K562 (cell line): ENCODE data around the gene ZNF778. TPM values are rescaled to one million over a fixed set of nuclear protein-coding genes. Genes with fewer than 3 reads are reported as not detected.

Experiments
- ATAC-seq: fragments of 200-7000 bp; cut with Tn5 transposase; 3 replicates; pipeline ENCODE4 v1.9.1; 2020; ENCODE audit warnings: moderate library complexity
- BruUV-seq: library from RNA; stranded (reverse); fragments of 400-500 nt; replicated peaks from 2 replicates; lab custom pipeline; 2021; lab: Mats Ljungman, UMichigan
- CTCF ChIA-PET: fragments of 300-600 bp; formaldehyde crosslinking; extraction: SDS; loops from one replicate; lab custom pipeline; 2021; ENCODE audit warnings: low intra/inter-chr PET ratio; lab: Yijun Ruan, JAX
- POLR2A ChIA-PET: fragments of 300-600, 350-650 bp; sonication (Branson Sonifier 250); formaldehyde crosslinking; extraction: SDS; loops from one replicate; lab custom pipeline; 2021; ENCODE audit warnings: antibody characterized with exemption, inconsistent platforms; lab: Yijun Ruan, JAX
- DNase-seq, 4 experiments: peaks; one replicate each; pipeline versions ENCODE4 v3.0.0 to v3.0.0-alpha.2; 2011 to 2018; ENCODE audit warnings: low spot score in 3 of 4, mixed read lengths in 3 of 4; ENCODE audit errors: extremely low read depth in 1 of 4
- FAIRE-seq: peaks from 2 replicates; lab custom pipeline; 2011; peaks lifted over from hg19 to GRCh38; lab: Jason Lieb, UNC
- H2AFZ ChIP-seq: 2 replicates; pipeline ENCODE4 v1.6.0; 2011; ENCODE audit warnings: low read depth, low read length, control low read depth, inconsistent platforms
- H3K27ac ChIP-seq: fragments of 200-600 bp; 3 replicates; pipeline ENCODE4 v1.8.0; 2011; ENCODE audit warnings: low read depth, mild to moderate bottlenecking, control low read depth, inconsistent platforms, low read length, moderate library complexity, mixed read lengths; ENCODE audit errors: extremely low read depth
- H3K27me3 ChIP-seq, 2 experiments: fragments of 300-600 bp in 1 of 2; 2 replicates in 1 of 2; 3 replicates in 1 of 2; pipeline versions ENCODE4 v1.6.0 to v1.8.0; 2011; ENCODE audit warnings: inconsistent platforms in 2 of 2, low read length in 2 of 2, mild to moderate bottlenecking in 1 of 2, mixed read lengths in 1 of 2, moderate library complexity in 1 of 2; ENCODE audit not compliant: control insufficient read depth in 2 of 2, insufficient read depth in 2 of 2
- H3K36me3 ChIP-seq: fragments of 300-600 bp; 3 replicates; pipeline ENCODE4 v1.8.0; 2011; ENCODE audit warnings: mild to moderate bottlenecking, low read length, inconsistent platforms; ENCODE audit not compliant: control insufficient read depth, insufficient read depth
- H3K4me1 ChIP-seq, 2 experiments: fragments of 200-600 bp in 1 of 2; replicated peaks in 1 of 2; 2 replicates in 1 of 2; 3 replicates in 1 of 2; pipeline versions ENCODE4 v1.5.1 to v1.8.0; 2011; ENCODE audit warnings: inconsistent platforms in 2 of 2, low read length in 2 of 2, mild to moderate bottlenecking in 1 of 2, mixed read lengths in 1 of 2, moderate library complexity in 1 of 2; ENCODE audit not compliant: control insufficient read depth in 2 of 2, insufficient read depth in 2 of 2
- H3K4me2 ChIP-seq: 2 replicates; pipeline ENCODE4 v1.6.1; 2011; ENCODE audit warnings: low read length, control low read depth, inconsistent platforms, mixed read lengths; ENCODE audit not compliant: insufficient read depth
- H3K4me3 ChIP-seq: fragments of 200-600 bp; sonication (generic), shearing (Covaris generic); 2 replicates; pipeline ENCODE4 v1.5.1; 2016; ENCODE audit warnings: control low read depth, inconsistent platforms
- H3K79me2 ChIP-seq: fragments of 200-600 bp; 3 replicates; pipeline ENCODE4 v1.8.0; 2011; ENCODE audit warnings: low read length, inconsistent platforms; ENCODE audit not compliant: control insufficient read depth, insufficient read depth
- H3K9ac ChIP-seq, 2 experiments: 2 replicates each; pipeline versions ENCODE4 v1.6.0 to v1.6.1; 2011; ENCODE audit warnings: low read depth in 2 of 2, low read length in 2 of 2, control low read depth in 1 of 2, inconsistent platforms in 1 of 2, mild to moderate bottlenecking in 1 of 2, mixed read lengths in 1 of 2; ENCODE audit not compliant: insufficient read depth in 1 of 2
- H3K9me1 ChIP-seq: one replicate; pipeline ENCODE4 v1.6.0; 2011; ENCODE audit warnings: inconsistent platforms, mild to moderate bottlenecking, low read length, moderate library complexity; ENCODE audit not compliant: control insufficient read depth, insufficient read depth
- H3K9me3 ChIP-seq: replicated peaks from 2 replicates; pipeline ENCODE4 v1.5.1; 2011; ENCODE audit warnings: low read depth, low read length, inconsistent platforms; ENCODE audit not compliant: control insufficient read depth, insufficient read depth
- H4K20me1 ChIP-seq: replicated peaks from 2 replicates; pipeline ENCODE4 v1.6.1; 2011; ENCODE audit warnings: low read length, inconsistent platforms, mixed read lengths; ENCODE audit not compliant: control insufficient read depth, insufficient read depth
- BHLHE40 ChIP-seq: IDR thresholded peaks from 2 replicates; pipeline ENCODE4 v1.6.1; 2011; ENCODE audit warnings: low read length, improper control_type of control experiment
- CHCHD3 ChIP-seq: fragments of 250-450 bp; sonication (Bioruptor Pico); IDR thresholded peaks from 2 replicates; pipeline ENCODE4 v2.1.2; 2022; ENCODE audit warnings: mild to moderate bottlenecking
- CTBP1 ChIP-seq: fragments of 450-650 bp; IDR thresholded peaks from 2 replicates; pipeline ENCODE4 v1.6.1; 2016; ENCODE audit warnings: borderline replicate concordance
- DIDO1 ChIP-seq: fragments of 450-650 bp; IDR thresholded peaks from 2 replicates; pipeline ENCODE4 v1.6.1; 2016; ENCODE audit warnings: low read depth, missing biosample characterization, missing genetic modification characterization
- GATAD2B ChIP-seq: fragments of 450-650 bp; IDR thresholded peaks from 2 replicates; pipeline ENCODE4 v1.6.1; 2017; ENCODE audit warnings: mild to moderate bottlenecking, borderline replicate concordance
- HMGN3 ChIP-seq: IDR thresholded peaks from 2 replicates; pipeline ENCODE4 v1.6.1; 2011; ENCODE audit warnings: borderline replicate concordance, low read depth, mild to moderate bottlenecking, mixed read lengths, low read length; ENCODE audit not compliant: insufficient read length; ENCODE audit errors: extremely low read depth
- KDM2B ChIP-seq: fragments of 250-450 bp; sonication (Bioruptor Pico); IDR thresholded peaks from 2 replicates; pipeline ENCODE4 v1.8.0; 2021; ENCODE audit warnings: mild to moderate bottlenecking, moderate library complexity
- NFRKB ChIP-seq: fragments of 450-650 bp; IDR thresholded peaks from 2 replicates; pipeline ENCODE4 v1.6.1; 2016; ENCODE audit warnings: low read depth
- NRF1 ChIP-seq, 2 experiments: fragments of 450-650 bp; IDR thresholded peaks in 1 of 2; conservative IDR thresholded peaks in 1 of 2; 2 replicates each; pipeline ENCODE4 v1.6.1; 2014; ENCODE audit warnings: mild to moderate bottlenecking in 2 of 2
- PCBP1 ChIP-seq: fragments of 200-400 bp; formaldehyde crosslinking; IDR thresholded peaks from 2 replicates; pipeline ENCODE4 v1.6.1; 2018; ENCODE audit warnings: mild to moderate bottlenecking, low read depth, low read length; ENCODE audit not compliant: poor library complexity, severe bottlenecking
- PHF8 ChIP-seq: fragments of 200-600 bp; sonication (generic); IDR thresholded peaks from 2 replicates; pipeline ENCODE4 v1.6.1; 2012; ENCODE audit warnings: mixed run types, mild to moderate bottlenecking, inconsistent platforms, low read length, moderate library complexity, borderline replicate concordance
- POLR2AphosphoS2 ChIP-seq: IDR thresholded peaks from 2 replicates; pipeline ENCODE4 v1.6.1; 2012; ENCODE audit warnings: low read length, improper control_type of control experiment
- TGIF2 ChIP-seq: sonication (generic); formaldehyde crosslinking; IDR thresholded peaks from 2 replicates; pipeline ENCODE4 v1.8.1; 2022; ENCODE audit warnings: mild to moderate bottlenecking, missing genetic modification reagents, moderate library complexity
- WGBS: fragments of 100-300 bp; shearing (Covaris generic); methylation state at CpG from one replicate; pipeline ENCODE4 v1.1.6; 2016; ENCODE audit warnings: low coverage, mixed read lengths; ENCODE audit not compliant: insufficient coverage; ENCODE audit errors: missing lambda C conversion rate; 5-methylcytosine and 5-hydroxymethylcytosine counted together
- in situ Hi-C: fragments of 300-500 bp; cut with MboI; formaldehyde crosslinking; loops from 4 replicates; pipeline ENCODE4 v1.15.0; 2018; ENCODE audit warnings: inconsistent platforms, mixed read lengths
- intact Hi-C: fragments of 100-400 bp; cut with micrococcal nuclease; formaldehyde crosslinking; loops from 2 replicates; pipeline ENCODE4 v1.14.2; 2022
- polyA plus RNA-seq, 8 experiments: library from polyadenylated mRNA; depleted of rRNA in 4 of 8; stranded (reverse) in 5 of 8; unstranded in 3 of 8; fragments of >200 nt; fragmentation: Nextera tagmentation in 2 of 8; fragmentation: Illumina TruSeq in 1 of 8; extraction: Ambion mirVana in 2 of 8; extraction: Trizol in 1 of 8; gene quantifications; 2 replicates each; pipeline versions ENCODE4 v1.2.1 to v1.2.3, GENCODE V29; 2011 to 2014; ENCODE audit warnings: inconsistent platforms in 1 of 8, missing spikeins in 1 of 8
- total RNA-seq, 7 experiments: library from RNA; depleted of rRNA in 6 of 7; stranded (reverse); fragments of >200 nt in 6 of 7; fragmentation: Illumina TruSeq in 2 of 7; extraction: Trizol in 2 of 7; gene quantifications; 2 replicates each; pipeline versions ENCODE4 v1.2.1 to v1.2.3, GENCODE V29; 2011 to 2021; ENCODE audit warnings: low replicate concordance in 1 of 7
- TF ChIP-seq, protein P1 (sequence below): fragments of 200-800 bp; sonication (Bioruptor generic); IDR thresholded peaks from 2 replicates; pipeline ENCODE4 v1.6.1; 2017; ENCODE audit warnings: missing genetic modification characterization, missing compliant biosample characterization
- TF ChIP-seq, protein P2 (sequence below): fragments of 250-450 bp; sonication (Bioruptor Pico); IDR thresholded peaks from 2 replicates; pipeline ENCODE4 v1.4.0; 2020; ENCODE audit warnings: mild to moderate bottlenecking, moderate library complexity
- TF ChIP-seq, protein P3 (sequence below): sonication (generic); formaldehyde crosslinking; IDR thresholded peaks from 2 replicates; pipeline ENCODE4 v1.9.0; 2022; ENCODE audit warnings: mild to moderate bottlenecking, missing genetic modification reagents

Gene ZNF778
- total and polyA plus RNA-seq, 9 of the 15 experiments (the other 6 are each of a cell fraction or from before 2014, with no cell fraction given): 0.70 to 60.6 (median 7.5) TPM

DNA sequence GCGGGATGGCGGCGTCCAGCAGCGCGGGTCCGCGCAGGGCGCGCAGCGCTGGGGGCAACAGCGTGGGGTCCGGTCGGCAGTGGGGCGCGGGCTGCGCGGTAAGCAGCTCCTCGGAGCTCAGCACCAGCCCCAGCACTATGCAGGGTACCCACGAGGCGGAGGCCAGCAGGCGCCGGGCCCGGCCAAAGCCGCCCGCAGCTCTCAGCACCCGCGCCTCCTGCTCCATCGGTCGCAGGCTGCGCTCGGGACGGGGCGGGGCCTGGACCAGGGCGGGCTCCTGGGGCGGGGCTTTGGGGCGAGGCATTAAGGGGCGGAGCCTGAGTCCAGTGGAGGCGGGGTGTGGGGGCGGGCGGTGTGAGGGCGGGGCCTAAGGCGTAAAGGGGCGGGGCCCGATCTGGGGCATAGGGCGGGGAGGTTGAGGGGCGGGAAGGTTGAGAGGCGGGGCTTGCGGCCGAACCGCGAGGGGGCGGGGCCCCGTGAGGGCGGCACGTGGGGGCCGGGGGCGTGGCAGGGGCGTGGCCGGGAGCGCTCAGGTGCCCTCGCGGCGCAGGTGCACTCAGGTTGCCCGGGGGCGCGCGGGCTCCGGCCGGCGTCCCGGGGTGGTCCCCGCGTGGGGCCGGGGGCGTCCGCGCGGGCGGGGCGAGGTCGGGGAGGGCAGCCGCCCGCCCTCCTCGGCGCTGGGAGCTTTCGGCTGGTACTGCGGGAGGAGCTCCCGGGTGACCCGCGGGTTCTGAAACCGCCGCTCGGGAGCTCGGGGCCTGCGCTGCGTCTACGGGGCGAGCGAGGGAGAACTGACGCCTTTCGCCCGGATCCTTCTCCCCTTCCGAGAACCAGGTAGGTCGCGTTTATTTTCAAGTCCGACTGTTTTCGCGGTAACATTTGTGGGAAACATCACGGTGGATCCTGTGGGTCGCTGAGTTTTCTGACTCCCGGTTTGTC, 15.8 kb upstream of the ZNF778 start:
- intact Hi-C loops (loop anchor here (1.0 kb wide), 1 partner anchor 30 kb away; the partner anchor contains the start of gene CDH15), in situ Hi-C loops (no loop called here)
- ChIA-PET POLR2A (interaction anchor here (0.6 kb wide), 2 partner anchors 31 to 104 kb away, joined by 3 to 4 read pairs; no protein-coding TSS in a partner anchor), CTCF (no interaction called here)
- BruUV-seq: no TSS peak
- H3K9me1 ChIP-seq: no peaks in the 10 kb centered on the region
- peak overlapping the region; percentile 72 for H2AFZ ChIP-seq
- H3K36me3 ChIP-seq: no peaks in the 10 kb centered on the region
- ATAC-seq: peak; percentile 98
- H3K4me3 ChIP-seq: peak overlapping the region; percentile 38
- peak overlapping the region in 1 of 2 experiments; percentile 89; a peak in 2 of 4 replicates for H3K9ac ChIP-seq
- peak overlapping the region; percentile 60 for H3K4me2 ChIP-seq
- no peaks in the 10 kb centered on the region; the same call in 1 of the 2 replicates for H4K20me1 ChIP-seq
- peaks cover 7 to 15% of the 10 kb centered on the region in 2 experiments for H3K27me3 ChIP-seq
- H3K4me1 ChIP-seq: peaks cover 0 to 52% of the 10 kb centered on the region in 2 experiments; a peak in 2 of 5 replicates
- under 1% methylated on average over 21 of the region's 111 CpGs for WGBS
- peak; percentile 88 to 99 (median 99) for DNase-seq
- peak; percentile 90 for FAIRE-seq
- no peak overlapping the region for H3K27ac ChIP-seq
- H3K9me3 ChIP-seq: peaks cover 5% of the 10 kb centered on the region
- H3K79me2 ChIP-seq: no peaks in the 10 kb centered on the region
- TF ChIP-seq CHCHD3 (CRISPR knock-in tag) (no peak), PCBP1 (peak; percentile 14), CTBP1 (0 out of 2 replicates have a peak, but pooled peaks have one; percentile 6), NRF1 (conservative IDR thresholded peaks at IDR 0.05 in 1 of 2, IDR thresholded peaks at IDR 0.05 in 1 of 2) (0 out of 4 replicates have a peak, but pooled peaks of 1 of the 2 experiments have one; percentile 7), TGIF2 (no peak), DIDO1 (tag) (no peak), GATAD2B (0 out of 2 replicates have a peak, but pooled peaks have one; percentile 28), NFRKB (no peak), PHF8 (peak; percentile 37; the same call in 1 of the 2 replicates), BHLHE40 (peak; percentile 82), POLR2AphosphoS2 (no peak), KDM2B (CRISPR knock-in tag) (peak; percentile 20; the same call in 1 of the 2 replicates), HMGN3 (peak; percentile 26)
- TF ChIP-seq, protein P1, sequence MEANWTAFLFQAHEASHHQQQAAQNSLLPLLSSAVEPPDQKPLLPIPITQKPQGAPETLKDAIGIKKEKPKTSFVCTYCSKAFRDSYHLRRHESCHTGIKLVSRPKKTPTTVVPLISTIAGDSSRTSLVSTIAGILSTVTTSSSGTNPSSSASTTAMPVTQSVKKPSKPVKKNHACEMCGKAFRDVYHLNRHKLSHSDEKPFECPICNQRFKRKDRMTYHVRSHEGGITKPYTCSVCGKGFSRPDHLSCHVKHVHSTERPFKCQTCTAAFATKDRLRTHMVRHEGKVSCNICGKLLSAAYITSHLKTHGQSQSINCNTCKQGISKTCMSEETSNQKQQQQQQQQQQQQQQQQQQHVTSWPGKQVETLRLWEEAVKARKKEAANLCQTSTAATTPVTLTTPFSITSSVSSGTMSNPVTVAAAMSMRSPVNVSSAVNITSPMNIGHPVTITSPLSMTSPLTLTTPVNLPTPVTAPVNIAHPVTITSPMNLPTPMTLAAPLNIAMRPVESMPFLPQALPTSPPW (CRISPR knock-in tag): peak; percentile 88
- TF ChIP-seq, protein P2, sequence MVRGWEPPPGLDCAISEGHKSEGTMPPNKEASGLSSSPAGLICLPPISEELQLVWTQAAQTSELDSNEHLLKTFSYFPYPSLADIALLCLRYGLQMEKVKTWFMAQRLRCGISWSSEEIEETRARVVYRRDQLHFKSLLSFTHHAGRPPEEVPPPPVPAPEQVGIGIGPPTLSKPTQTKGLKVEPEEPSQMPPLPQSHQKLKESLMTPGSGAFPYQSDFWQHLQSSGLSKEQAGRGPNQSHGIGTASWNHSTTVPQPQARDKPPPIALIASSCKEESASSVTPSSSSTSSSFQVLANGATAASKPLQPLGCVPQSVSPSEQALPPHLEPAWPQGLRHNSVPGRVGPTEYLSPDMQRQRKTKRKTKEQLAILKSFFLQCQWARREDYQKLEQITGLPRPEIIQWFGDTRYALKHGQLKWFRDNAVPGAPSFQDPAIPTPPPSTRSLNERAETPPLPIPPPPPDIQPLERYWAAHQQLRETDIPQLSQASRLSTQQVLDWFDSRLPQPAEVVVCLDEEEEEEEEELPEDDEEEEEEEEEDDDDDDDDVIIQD (CRISPR knock-in tag): no peak
- TF ChIP-seq, protein P3, sequence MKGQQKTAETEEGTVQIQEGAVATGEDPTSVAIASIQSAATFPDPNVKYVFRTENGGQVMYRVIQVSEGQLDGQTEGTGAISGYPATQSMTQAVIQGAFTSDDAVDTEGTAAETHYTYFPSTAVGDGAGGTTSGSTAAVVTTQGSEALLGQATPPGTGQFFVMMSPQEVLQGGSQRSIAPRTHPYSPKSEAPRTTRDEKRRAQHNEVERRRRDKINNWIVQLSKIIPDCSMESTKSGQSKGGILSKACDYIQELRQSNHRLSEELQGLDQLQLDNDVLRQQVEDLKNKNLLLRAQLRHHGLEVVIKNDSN (CRISPR knock-in tag): peak; percentile 64
